ENCODE measurements around the gene RBCK1.
A peak's percentile ranks its signal among the peaks of the same experiment; 100 is the strongest.
"Not testable (repeated sequence)": the region's sequence is repeated elsewhere in the genome, so short reads cannot be mapped to it uniquely, and the experiment has no call there.

Gene RBCK1

GRCh38 chr20:407953-408842 lies at the start of gene RBCK1:
RBCK1 (plus strand) TSS chr20:408299; CDS start chr20:408758, 459 bp downstream.
- peak; percentile 98 for DNase-seq (ENCODE audit: insufficient read length, low spot score)
- FAIRE-seq, result peak; percentile 21

GRCh38 chr20:358891-359555 lies 49.1 kb upstream of the RBCK1 start:
- DNase-seq (ENCODE audit: insufficient read length, low spot score) (no peak), FAIRE-seq (no peak)

- FAIRE-seq (peak; percentile 53), DNase-seq (ENCODE audit: insufficient read length, low spot score) (peak; percentile 25)
Observed at GRCh38 chr20:361561-361960, 46.5 kb upstream of the RBCK1 start.

GRCh38 chr20:362271-363254 lies 45.5 kb upstream of the RBCK1 start:
- peak; percentile 22 for DNase-seq (ENCODE audit: insufficient read length, low spot score)
- FAIRE-seq, result no peak

GRCh38 chr20:363319-364078 lies 44.6 kb upstream of the RBCK1 start:
- no peak for DNase-seq (ENCODE audit: insufficient read length, low spot score)

GRCh38 chr20:364905-365794 lies 42.9 kb upstream of the RBCK1 start:
- FAIRE-seq (no peak), DNase-seq (ENCODE audit: insufficient read length, low spot score) (no peak)

More at GRCh38 chr20:363319-364078, 44.6 kb upstream of the RBCK1 start:
- no peak for FAIRE-seq

- no peak for FAIRE-seq
- no peak for DNase-seq (ENCODE audit: insufficient read length, low spot score)
Observed at GRCh38 chr20:366041-366718, 41.9 kb upstream of the RBCK1 start.

- DNase-seq (ENCODE audit: insufficient read length, low spot score) (no peak), FAIRE-seq (no peak)
Observed at GRCh38 chr20:366719-367485, 41.2 kb upstream of the RBCK1 start.

- no peak for DNase-seq (ENCODE audit: insufficient read length, low spot score)
- no peak for FAIRE-seq
Observed at GRCh38 chr20:367486-367887, 40.6 kb upstream of the RBCK1 start.

- FAIRE-seq, result no peak
- DNase-seq (ENCODE audit: insufficient read length, low spot score), result no peak
Observed at GRCh38 chr20:368915-369314, 39.2 kb upstream of the RBCK1 start.

GRCh38 chr20:370151-370600 lies 37.9 kb upstream of the RBCK1 start:
- no peak for FAIRE-seq
- DNase-seq (ENCODE audit: insufficient read length, low spot score), result no peak

- FAIRE-seq, result no peak
- no peak for DNase-seq (ENCODE audit: insufficient read length, low spot score)
Observed at GRCh38 chr20:370977-371754, 36.9 kb upstream of the RBCK1 start.

GRCh38 chr20:371755-372542 lies 36.1 kb upstream of the RBCK1 start:
- DNase-seq (ENCODE audit: insufficient read length, low spot score) (no peak), FAIRE-seq (no peak)

- not testable (repeated sequence) for DNase-seq (ENCODE audit: insufficient read length, low spot score); FAIRE-seq
Observed at GRCh38 chr20:372543-373082, 35.5 kb upstream of the RBCK1 start.

GRCh38 chr20:373171-373890 lies 34.8 kb upstream of the RBCK1 start:
- FAIRE-seq, result no peak
- DNase-seq (ENCODE audit: insufficient read length, low spot score), result no peak

Measured in GM19239 (cell line).